Keratinocyte (primary cell): ENCODE data around the gene SEMA4A.
"Not testable (repeated sequence)": the region's sequence is repeated elsewhere in the genome, so short reads cannot be mapped to it uniquely, and the experiment has no call there.

Experiments used
- EZH2 ChIP-seq: IDR thresholded peaks from one replicate; pipeline ENCODE4 v1.6.1; 2012; ENCODE audit warnings: inconsistent platforms, mild to moderate bottlenecking, low read length, moderate library complexity
- TF ChIP-seq, protein P1 (sequence below), 3 experiments: IDR thresholded peaks in 1 of 3; conservative IDR thresholded peaks in 1 of 3; optimal IDR thresholded peaks in 1 of 3; 2 replicates in 2 of 3; 3 replicates in 1 of 3; pipeline versions ENCODE3 to v1.5.1; 2011; ENCODE audit warnings: low read length in 3 of 3, mild to moderate bottlenecking in 3 of 3, moderate library complexity in 2 of 3, control low read depth in 1 of 3, inconsistent platforms in 1 of 3; ENCODE audit not compliant: insufficient read depth in 2 of 3; ENCODE audit errors: extremely low read depth in 1 of 3

DNA sequence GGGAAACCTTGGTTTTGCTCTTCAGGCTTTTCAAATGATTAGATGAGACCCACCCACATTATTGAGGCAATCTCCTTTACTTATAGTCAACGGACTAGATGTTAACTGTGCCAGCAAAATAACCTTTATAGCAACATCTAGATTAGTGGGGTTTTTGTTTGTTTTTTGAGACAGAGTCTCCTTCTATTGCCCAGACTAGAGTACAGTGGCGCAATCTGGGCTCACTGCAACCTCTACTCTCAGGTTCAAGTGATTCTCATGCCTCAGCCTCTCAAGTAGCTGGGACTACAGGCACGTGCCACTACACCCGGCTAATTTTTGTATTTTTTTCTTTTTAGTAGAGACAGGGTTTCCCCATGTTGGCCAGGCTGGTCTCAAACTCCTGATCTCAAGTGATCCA is 36.9 kb downstream of the SEMA4A start:
- not testable (repeated sequence) for TF ChIP-seq EZH2
- TF ChIP-seq, protein P1, sequence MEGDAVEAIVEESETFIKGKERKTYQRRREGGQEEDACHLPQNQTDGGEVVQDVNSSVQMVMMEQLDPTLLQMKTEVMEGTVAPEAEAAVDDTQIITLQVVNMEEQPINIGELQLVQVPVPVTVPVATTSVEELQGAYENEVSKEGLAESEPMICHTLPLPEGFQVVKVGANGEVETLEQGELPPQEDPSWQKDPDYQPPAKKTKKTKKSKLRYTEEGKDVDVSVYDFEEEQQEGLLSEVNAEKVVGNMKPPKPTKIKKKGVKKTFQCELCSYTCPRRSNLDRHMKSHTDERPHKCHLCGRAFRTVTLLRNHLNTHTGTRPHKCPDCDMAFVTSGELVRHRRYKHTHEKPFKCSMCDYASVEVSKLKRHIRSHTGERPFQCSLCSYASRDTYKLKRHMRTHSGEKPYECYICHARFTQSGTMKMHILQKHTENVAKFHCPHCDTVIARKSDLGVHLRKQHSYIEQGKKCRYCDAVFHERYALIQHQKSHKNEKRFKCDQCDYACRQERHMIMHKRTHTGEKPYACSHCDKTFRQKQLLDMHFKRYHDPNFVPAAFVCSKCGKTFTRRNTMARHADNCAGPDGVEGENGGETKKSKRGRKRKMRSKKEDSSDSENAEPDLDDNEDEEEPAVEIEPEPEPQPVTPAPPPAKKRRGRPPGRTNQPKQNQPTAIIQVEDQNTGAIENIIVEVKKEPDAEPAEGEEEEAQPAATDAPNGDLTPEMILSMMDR (optimal IDR thresholded peaks at IDR 0.05 in 1 of 3, IDR thresholded peaks at IDR 0.05 in 1 of 3, conservative IDR thresholded peaks at IDR 0.05 in 1 of 3; ENCODE audit: extremely low read depth in 1 of 3, insufficient read depth in 2 of 3, low read length in 3 of 3), result not testable (repeated sequence)
